ENCODE results near the gene CDK5R2.

The CDK5R2 gene

GRCh38 chr2:218980735-218981389 lies 21.4 kb downstream of the CDK5R2 start:
- TF ChIP-seq CTCF (IDR thresholded peaks at IDR 0.05; ENCODE audit: borderline replicate concordance, insufficient read depth, low read depth, low read length), result no peak
- H3K4me3 ChIP-seq (ENCODE audit: low read depth, low read length), result no peak overlapping the region

GRCh38 chr2:218981390-218981880 lies 22.0 kb downstream of the CDK5R2 start:
- H3K4me3 ChIP-seq (ENCODE audit: low read depth, low read length), result no peak overlapping the region
- no peak for TF ChIP-seq CTCF (IDR thresholded peaks at IDR 0.05; ENCODE audit: borderline replicate concordance, insufficient read depth, low read depth, low read length)

GRCh38 chr2:218981881-218982585 lies 22.6 kb downstream of the CDK5R2 start:
- no peak for TF ChIP-seq CTCF (IDR thresholded peaks at IDR 0.05; ENCODE audit: borderline replicate concordance, insufficient read depth, low read depth, low read length)
- no peak overlapping the region for H3K4me3 ChIP-seq (ENCODE audit: low read depth, low read length)

- TF ChIP-seq CTCF (IDR thresholded peaks at IDR 0.05; ENCODE audit: borderline replicate concordance, insufficient read depth, low read depth, low read length), result no peak
Measured at GRCh38 chr2:218982586-218983262, 23.3 kb downstream of the CDK5R2 start.

GRCh38 chr2:218983263-218983933 lies 23.9 kb downstream of the CDK5R2 start:
- no peak overlapping the region for H3K4me3 ChIP-seq (ENCODE audit: low read depth, low read length)
- TF ChIP-seq CTCF (IDR thresholded peaks at IDR 0.05; ENCODE audit: borderline replicate concordance, insufficient read depth, low read depth, low read length), result no peak

More at GRCh38 chr2:218982586-218983262, 23.3 kb downstream of the CDK5R2 start:
- no peak overlapping the region for H3K4me3 ChIP-seq (ENCODE audit: low read depth, low read length)

- no peak overlapping the region for H3K4me3 ChIP-seq (ENCODE audit: low read depth, low read length)
- no peak for TF ChIP-seq CTCF (IDR thresholded peaks at IDR 0.05; ENCODE audit: borderline replicate concordance, insufficient read depth, low read depth, low read length)
Measured at GRCh38 chr2:218983934-218984238, 24.4 kb downstream of the CDK5R2 start.

All from GM12875 (cell line).